AG10803 (cell line): Measurements from ENCODE around the gene LRRC32.

Source experiments
- DNase-seq: peaks from one replicate; pipeline ENCODE4 v3.0.0; 2010; ENCODE audit warnings: low read depth
- H3K4me3 ChIP-seq: 2 replicates; pipeline ENCODE4 v1.5.1; 2011; ENCODE audit warnings: mild to moderate bottlenecking, low read length, control low read depth
- TF ChIP-seq, protein P1 (sequence below): conservative IDR thresholded peaks from 2 replicates; pipeline ENCODE4 v1.5.1; 2011; ENCODE audit warnings: mild to moderate bottlenecking, low read length, control low read depth, inconsistent platforms

Gene LRRC32

GRCh38 chr11:76660533-76661305 is 9.8 kb downstream of the LRRC32 start:
- DNase-seq: no peak
- H3K4me3 ChIP-seq: no peak overlapping the region
- TF ChIP-seq, protein P1, sequence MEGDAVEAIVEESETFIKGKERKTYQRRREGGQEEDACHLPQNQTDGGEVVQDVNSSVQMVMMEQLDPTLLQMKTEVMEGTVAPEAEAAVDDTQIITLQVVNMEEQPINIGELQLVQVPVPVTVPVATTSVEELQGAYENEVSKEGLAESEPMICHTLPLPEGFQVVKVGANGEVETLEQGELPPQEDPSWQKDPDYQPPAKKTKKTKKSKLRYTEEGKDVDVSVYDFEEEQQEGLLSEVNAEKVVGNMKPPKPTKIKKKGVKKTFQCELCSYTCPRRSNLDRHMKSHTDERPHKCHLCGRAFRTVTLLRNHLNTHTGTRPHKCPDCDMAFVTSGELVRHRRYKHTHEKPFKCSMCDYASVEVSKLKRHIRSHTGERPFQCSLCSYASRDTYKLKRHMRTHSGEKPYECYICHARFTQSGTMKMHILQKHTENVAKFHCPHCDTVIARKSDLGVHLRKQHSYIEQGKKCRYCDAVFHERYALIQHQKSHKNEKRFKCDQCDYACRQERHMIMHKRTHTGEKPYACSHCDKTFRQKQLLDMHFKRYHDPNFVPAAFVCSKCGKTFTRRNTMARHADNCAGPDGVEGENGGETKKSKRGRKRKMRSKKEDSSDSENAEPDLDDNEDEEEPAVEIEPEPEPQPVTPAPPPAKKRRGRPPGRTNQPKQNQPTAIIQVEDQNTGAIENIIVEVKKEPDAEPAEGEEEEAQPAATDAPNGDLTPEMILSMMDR: no peak

GRCh38 chr11:76659672-76660532 is 10.6 kb downstream of the LRRC32 start:
- TF ChIP-seq, protein P1: no peak
- DNase-seq: no peak
- no peak overlapping the region for H3K4me3 ChIP-seq

DNA sequence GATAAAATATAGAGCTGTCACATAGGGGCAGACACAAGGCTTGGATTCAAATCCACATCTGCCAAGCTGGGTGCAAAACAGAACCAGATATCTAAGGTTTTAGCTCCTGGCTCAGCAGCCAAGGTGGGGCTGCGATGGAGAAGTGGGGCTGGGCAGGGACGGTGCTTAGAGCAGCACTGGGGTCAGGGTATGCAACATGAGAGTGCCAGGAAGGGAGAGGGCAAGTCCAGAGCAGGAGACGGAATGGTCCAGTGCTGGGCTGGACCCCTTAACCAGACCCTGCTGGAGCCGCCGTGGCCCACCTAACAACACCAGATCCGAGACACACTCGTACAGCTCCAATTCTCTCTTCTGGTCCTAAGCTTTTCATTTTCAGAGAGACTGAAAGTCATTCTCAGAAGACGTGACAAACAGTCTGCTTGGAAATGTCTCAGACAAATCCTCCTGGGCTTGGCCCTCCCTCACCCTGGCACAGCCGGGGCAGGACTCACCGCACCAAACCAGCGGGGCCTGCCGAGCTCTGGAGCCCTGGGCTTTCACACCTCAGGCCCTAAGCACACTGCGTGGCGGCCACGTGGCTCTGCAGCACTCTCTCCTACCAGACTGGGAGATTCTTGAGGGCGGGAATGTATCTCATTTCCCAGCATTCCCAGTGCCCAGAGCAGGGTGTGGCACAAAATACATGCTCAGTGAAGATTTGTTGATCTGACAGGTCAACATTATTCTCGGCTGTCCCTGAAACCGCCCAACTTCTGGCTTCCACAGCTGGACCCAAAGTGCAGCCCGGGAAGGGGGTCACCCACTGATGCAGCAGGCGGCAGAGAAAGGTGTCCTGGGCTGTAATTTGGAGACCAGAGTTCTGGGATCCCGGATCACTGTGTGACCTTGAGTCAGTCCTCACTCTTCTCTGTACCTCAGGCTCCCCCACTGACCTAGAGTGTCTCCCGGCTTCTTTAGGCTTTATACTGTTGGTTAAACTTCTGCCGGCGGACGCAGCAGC is 11.6 kb downstream of the LRRC32 start:
- DNase-seq: no peak
- TF ChIP-seq, protein P1: no peak
- H3K4me3 ChIP-seq: no peak overlapping the region

GRCh38 chr11:76658231-76658630 is 12.3 kb downstream of the LRRC32 start:
- TF ChIP-seq, protein P1: no peak

GRCh38 chr11:76657187-76658170 is 13.1 kb downstream of the LRRC32 start:
- TF ChIP-seq, protein P1: no peak
- no peak overlapping the region for H3K4me3 ChIP-seq
- no peak for DNase-seq

More at GRCh38 chr11:76658231-76658630, 12.3 kb downstream of the LRRC32 start:
- no peak for DNase-seq
- H3K4me3 ChIP-seq: no peak overlapping the region
